ENCODE measurements around the gene MRPL54. TPM values are rescaled to one million over a fixed set of nuclear protein-coding genes. Genes with fewer than 3 reads are reported as not detected.

Gene MRPL54
- total RNA-seq, 1 donor from 2014 or later, result 15.1 TPM

- no peak for DNase-seq (ENCODE audit: low spot score)
- H3K4me1 Mint-ChIP-seq, result no peaks in the 10 kb centered on the region
- H3K36me3 Mint-ChIP-seq, result no peaks in the 10 kb centered on the region
- H3K9ac ChIP-seq, result no peak overlapping the region
- no peak overlapping the region for H3K4me3 Mint-ChIP-seq
- no peaks in the 10 kb centered on the region for H3K9me3 ChIP-seq (ENCODE audit: low read depth)
- no peaks in the 10 kb centered on the region for H3K27me3 ChIP-seq
- no peak overlapping the region for H2AFZ ChIP-seq (replicated peaks)
- no peak overlapping the region for H3K27ac ChIP-seq
- no peak for TF ChIP-seq EZH2 (IDR thresholded peaks at IDR 0.05)
- no peak for TF ChIP-seq EZH2phosphoT487 (IDR thresholded peaks at IDR 0.05)
- no peak for TF ChIP-seq CTCF (IDR thresholded peaks at IDR 0.05)
- peaks cover 4% of the 10 kb centered on the region for H3K27me3 Mint-ChIP-seq (ENCODE audit: insufficient read depth, low read depth)
- H3K36me3 ChIP-seq, result no peaks in the 10 kb centered on the region
- H4K20me1 ChIP-seq (ENCODE audit: low read depth), result no peaks in the 10 kb centered on the region
- H3K4me1 ChIP-seq, result no peaks in the 10 kb centered on the region
- no peaks in the 10 kb centered on the region for H3F3A ChIP-seq (ENCODE audit: low read depth)
- H3K4me2 ChIP-seq, result no peak overlapping the region
- no peaks in the 10 kb centered on the region for H3K79me2 ChIP-seq (ENCODE audit: low read depth)
- no peak overlapping the region for H3K4me3 ChIP-seq
- H3K9me3 Mint-ChIP-seq, result no peaks in the 10 kb centered on the region
- peak overlapping the region; percentile 8 for H3K27ac Mint-ChIP-seq
Measured at GRCh38 chr19:3737487-3738205, 24.8 kb upstream of the MRPL54 start.

GRCh38 chr19:3738477-3739220 lies 23.8 kb upstream of the MRPL54 start:
- Histone ChIP-seq H3K36me3 (no peaks in the 10 kb centered on the region), H4K20me1 (ENCODE audit: low read depth) (no peaks in the 10 kb centered on the region), H3F3A (ENCODE audit: low read depth) (no peaks in the 10 kb centered on the region), H3K79me2 (ENCODE audit: low read depth) (no peaks in the 10 kb centered on the region), H3K27me3 (no peaks in the 10 kb centered on the region), H3K27ac (no peak overlapping the region), H3K9me3 (ENCODE audit: low read depth) (no peaks in the 10 kb centered on the region), H2AFZ (replicated peaks) (no peak overlapping the region), H3K4me3 (no peak overlapping the region), H3K4me1 (no peaks in the 10 kb centered on the region), H3K4me2 (no peak overlapping the region), H3K9ac (no peak overlapping the region)
- H3K36me3 Mint-ChIP-seq, result no peaks in the 10 kb centered on the region
- H3K4me1 Mint-ChIP-seq, result no peaks in the 10 kb centered on the region
- no peak for DNase-seq (ENCODE audit: low spot score)
- H3K9me3 Mint-ChIP-seq, result no peaks in the 10 kb centered on the region
- no peak for TF ChIP-seq EZH2 (IDR thresholded peaks at IDR 0.05)
- TF ChIP-seq EZH2phosphoT487 (IDR thresholded peaks at IDR 0.05), result no peak
- TF ChIP-seq CTCF (IDR thresholded peaks at IDR 0.05), result no peak
- no peak overlapping the region for H3K4me3 Mint-ChIP-seq
- H3K27me3 Mint-ChIP-seq (ENCODE audit: insufficient read depth, low read depth), result peaks cover 4% of the 10 kb centered on the region
- no peak overlapping the region for H3K27ac Mint-ChIP-seq

- Histone ChIP-seq H3K4me1 (no peaks in the 10 kb centered on the region), H3K4me2 (no peak overlapping the region), H3K9ac (no peak overlapping the region), H3F3A (ENCODE audit: low read depth) (no peaks in the 10 kb centered on the region), H3K36me3 (no peaks in the 10 kb centered on the region), H3K27me3 (no peaks in the 10 kb centered on the region), H2AFZ (replicated peaks) (no peak overlapping the region), H3K9me3 (ENCODE audit: low read depth) (no peaks in the 10 kb centered on the region), H3K79me2 (ENCODE audit: low read depth) (no peaks in the 10 kb centered on the region), H3K4me3 (no peak overlapping the region), H4K20me1 (ENCODE audit: low read depth) (no peaks in the 10 kb centered on the region), H3K27ac (no peak overlapping the region)
- no peak overlapping the region for H3K27ac Mint-ChIP-seq
- no peaks in the 10 kb centered on the region for H3K9me3 Mint-ChIP-seq
- DNase-seq (ENCODE audit: low spot score), result no peak
- H3K36me3 Mint-ChIP-seq, result no peaks in the 10 kb centered on the region
- no peaks in the 10 kb centered on the region for H3K4me1 Mint-ChIP-seq
- H3K27me3 Mint-ChIP-seq (ENCODE audit: insufficient read depth, low read depth), result peaks cover 4% of the 10 kb centered on the region
- TF ChIP-seq EZH2 (IDR thresholded peaks at IDR 0.05), result no peak
- no peak overlapping the region for H3K4me3 Mint-ChIP-seq
Measured at GRCh38 chr19:3740431-3740830, 22.1 kb upstream of the MRPL54 start.

GRCh38 chr19:3743486-3743885 lies 19.0 kb upstream of the MRPL54 start:
- H3K9ac ChIP-seq, result no peak overlapping the region
- no peak overlapping the region for H3K27ac ChIP-seq
- H2AFZ ChIP-seq (replicated peaks), result no peak overlapping the region
- no peak overlapping the region for H3K4me2 ChIP-seq
- H3F3A ChIP-seq (ENCODE audit: low read depth), result no peaks in the 10 kb centered on the region
- TF ChIP-seq CTCF (IDR thresholded peaks at IDR 0.05) (no peak), EZH2phosphoT487 (IDR thresholded peaks at IDR 0.05) (no peak), EZH2 (IDR thresholded peaks at IDR 0.05) (no peak)
- H3K9me3 ChIP-seq (ENCODE audit: low read depth), result no peaks in the 10 kb centered on the region
- H4K20me1 ChIP-seq (ENCODE audit: low read depth), result no peaks in the 10 kb centered on the region
- no peaks in the 10 kb centered on the region for H3K36me3 ChIP-seq
- Mint-ChIP-seq H3K27ac (peak overlapping the region; percentile 53), H3K27me3 (ENCODE audit: insufficient read depth, low read depth) (peaks cover 2% of the 10 kb centered on the region), H3K4me3 (peak overlapping the region; percentile 59), H3K9me3 (no peaks in the 10 kb centered on the region), H3K36me3 (no peaks in the 10 kb centered on the region), H3K4me1 (no peaks in the 10 kb centered on the region)
- no peaks in the 10 kb centered on the region for H3K79me2 ChIP-seq (ENCODE audit: low read depth)
- no peak for DNase-seq (ENCODE audit: low spot score)
- no peak overlapping the region for H3K4me3 ChIP-seq
- no peaks in the 10 kb centered on the region for H3K4me1 ChIP-seq
- no peaks in the 10 kb centered on the region for H3K27me3 ChIP-seq
